Psoas muscle (tissue), 8 donors: ENCODE measurements around the gene ARL6IP5. TPM values are rescaled to one million over a fixed set of nuclear protein-coding genes. Genes with fewer than 3 reads are reported as not detected.

Source experiments
- ATAC-seq, 4 donors: fragments of 200-7000 bp; cut with Tn5 transposase; one replicate each; pipeline ENCODE4 v1.9.1; 2020; ENCODE audit warnings: moderate library complexity in 3 of 4, mild to moderate bottlenecking in 2 of 4
- DNase-seq, 2 donors: peaks; one replicate each; pipeline ENCODE4 v3.0.0-alpha.2; 2020
- H3K27ac ChIP-seq: fragments of 200-600 bp; one replicate; pipeline ENCODE4 v1.8.0; 2022
- H3K27me3 ChIP-seq, 3 donors: fragments of 200-600 bp in 1 of 3; one replicate each; pipeline versions ENCODE4 v1.6.1 to v1.8.0; 2013 to 2022; ENCODE audit warnings: low read length in 2 of 3, mild to moderate bottlenecking in 2 of 3, moderate library complexity in 1 of 3; ENCODE audit not compliant: insufficient read depth in 3 of 3
- H3K36me3 ChIP-seq, 2 donors: fragments of 200-600 bp in 1 of 2; one replicate each; pipeline versions ENCODE4 v1.6.1 to v1.8.0; 2013 to 2022; ENCODE audit warnings: low read depth in 1 of 2, mild to moderate bottlenecking in 1 of 2, moderate library complexity in 1 of 2; ENCODE audit not compliant: insufficient read depth in 1 of 2
- H3K4me1 ChIP-seq: fragments of 200-600 bp; one replicate; pipeline ENCODE4 v1.8.0; 2022
- H3K4me3 ChIP-seq: fragments of 200-600 bp; one replicate; pipeline ENCODE4 v1.8.0; 2022; ENCODE audit warnings: mild to moderate bottlenecking
- H3K9me3 ChIP-seq: fragments of 200-600 bp; one replicate; pipeline ENCODE4 v1.8.0; 2022
- WGBS, 3 donors: extraction: QIAGEN DNeasy Blood & Tissue Kit; methylation state at CpG; one replicate each; pipeline versions ENCODE4 v1.1.6 to v1.1.7; 2013; 5-methylcytosine and 5-hydroxymethylcytosine counted together
- intact Hi-C, 2 donors: fragments of 100-400 bp; cut with DNase I; formaldehyde crosslinking; loops; one replicate each; pipeline versions ENCODE4 v1.11.0 to v1.14.2; 2022
- polyA plus RNA-seq, 3 donors: library from polyadenylated mRNA; stranded (reverse); fragments of 200-250 nt; gene quantifications; one replicate each; pipeline ENCODE4 v1.2.3, GENCODE V29; 2013
- total RNA-seq, 4 donors: library from RNA; stranded (reverse); fragmentation: NEBNext Ultra II Directional in 2 of 4; extraction: Animal tissue kit (Norgen Biotek cat#: 25700) in 2 of 4; gene quantifications; one replicate each; pipeline versions ENCODE4 v1.2.1 to v1.2.4, GENCODE V29; 2021 to 2023
- TF ChIP-seq, protein P1 (sequence below): fragments of 200-600 bp; IDR thresholded peaks from one replicate; pipeline ENCODE4 v1.8.0; 2022; ENCODE audit warnings: antibody characterized with exemption
- donor health status: healthy with polysubstance abuse.
- donor health status: DM: no; HTN: no; CAD: no; lungs with moderate emphysema.
- donor health status: Bipolar disorder and iron deficiency.
- donor health status: healthy.
- donor health status: DM: yes; HTN: yes; CAD: no.
- donor health status: DM: no; HTN: no; CAD: no.
- donor health status: DM: no; HTN: no; CAD: no.
- donor health status: DM: yes; HTN: yes; CAD: no.

Gene ARL6IP5
- total and polyA plus RNA-seq, 7 donors = 82.1 to 191 (median 146) TPM

DNA sequence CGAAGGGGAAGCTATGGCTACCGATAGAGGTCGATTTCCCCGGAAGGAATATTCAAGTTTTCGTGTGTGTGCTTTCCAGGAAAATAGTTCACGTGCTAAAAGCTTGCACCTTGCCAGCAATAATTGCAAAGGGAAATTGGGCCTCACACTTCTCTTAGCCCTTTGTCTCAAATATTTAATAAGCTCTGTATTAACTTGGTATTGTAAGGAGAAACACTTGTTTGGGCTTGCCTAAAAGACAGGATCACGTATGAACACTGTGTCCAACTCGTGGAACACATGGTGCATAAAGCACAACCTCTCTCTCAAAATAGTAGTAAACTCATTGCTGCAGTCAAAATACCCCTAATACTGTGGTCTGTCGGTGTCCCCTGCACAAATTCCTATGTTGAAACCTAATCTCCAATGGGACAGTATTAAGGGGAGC, 32.3 kb upstream of the ARL6IP5 start:
- Histone ChIP-seq H3K4me3 (peak overlapping the region; percentile 94), H3K27me3 (no peaks in the 10 kb centered on the region), H3K9me3 (no peaks in the 10 kb centered on the region), H3K27ac (peak overlapping the region; percentile 96), H3K36me3 (peaks cover 0 to 72% of the 10 kb centered on the region in 2 donors), H3K4me1 (peaks cover 13% of the 10 kb centered on the region)
- intact Hi-C loops = loop anchor here in 1 of 2 donors (10.0 kb wide), 1 partner anchor 252 kb away; no protein-coding TSS in a partner anchor
- 6 to 10% (median 6%) methylated on average over 9 of the region's 9 CpGs for WGBS, 3 donors
- DNase-seq (no peak), ATAC-seq (peak in 2 of 4 donors; percentile 12 to 19)
- TF ChIP-seq, protein P1, sequence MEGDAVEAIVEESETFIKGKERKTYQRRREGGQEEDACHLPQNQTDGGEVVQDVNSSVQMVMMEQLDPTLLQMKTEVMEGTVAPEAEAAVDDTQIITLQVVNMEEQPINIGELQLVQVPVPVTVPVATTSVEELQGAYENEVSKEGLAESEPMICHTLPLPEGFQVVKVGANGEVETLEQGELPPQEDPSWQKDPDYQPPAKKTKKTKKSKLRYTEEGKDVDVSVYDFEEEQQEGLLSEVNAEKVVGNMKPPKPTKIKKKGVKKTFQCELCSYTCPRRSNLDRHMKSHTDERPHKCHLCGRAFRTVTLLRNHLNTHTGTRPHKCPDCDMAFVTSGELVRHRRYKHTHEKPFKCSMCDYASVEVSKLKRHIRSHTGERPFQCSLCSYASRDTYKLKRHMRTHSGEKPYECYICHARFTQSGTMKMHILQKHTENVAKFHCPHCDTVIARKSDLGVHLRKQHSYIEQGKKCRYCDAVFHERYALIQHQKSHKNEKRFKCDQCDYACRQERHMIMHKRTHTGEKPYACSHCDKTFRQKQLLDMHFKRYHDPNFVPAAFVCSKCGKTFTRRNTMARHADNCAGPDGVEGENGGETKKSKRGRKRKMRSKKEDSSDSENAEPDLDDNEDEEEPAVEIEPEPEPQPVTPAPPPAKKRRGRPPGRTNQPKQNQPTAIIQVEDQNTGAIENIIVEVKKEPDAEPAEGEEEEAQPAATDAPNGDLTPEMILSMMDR = no peak

DNA sequence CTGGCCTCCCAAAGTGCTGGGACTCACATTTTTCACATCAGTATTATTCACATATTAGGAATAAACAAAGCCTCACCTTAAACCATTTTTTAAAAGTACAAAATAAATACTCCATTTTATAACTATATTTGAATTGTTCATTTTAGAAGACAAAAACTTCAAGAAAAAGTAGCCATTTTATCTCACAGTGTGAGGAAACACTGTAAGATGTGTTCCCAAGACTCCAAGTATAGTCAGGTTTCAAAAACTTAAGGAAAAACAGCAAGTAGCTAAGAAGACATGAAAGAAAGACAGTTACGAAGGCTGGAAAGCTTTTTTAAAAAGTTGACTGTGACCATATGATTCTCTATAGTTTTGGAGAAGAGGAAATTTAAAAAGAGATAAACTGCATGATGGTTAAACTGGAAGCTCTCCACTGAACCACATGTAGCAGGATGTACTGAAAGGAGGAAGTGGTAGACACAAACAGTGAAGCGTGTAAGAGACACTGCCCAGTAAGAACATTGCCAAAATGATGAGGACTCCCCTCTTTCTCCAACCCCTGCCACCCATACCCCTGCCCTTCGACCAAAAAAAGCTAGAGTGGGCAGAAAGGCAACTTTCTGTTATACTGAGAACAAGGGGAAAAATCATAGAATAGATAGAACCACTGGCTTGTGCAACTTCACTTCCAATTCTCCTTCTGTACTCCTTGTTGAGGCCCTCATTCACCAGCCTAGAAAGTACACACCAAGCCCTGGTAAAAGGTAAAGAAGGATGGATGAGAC, 26.4 kb upstream of the ARL6IP5 start:
- Histone ChIP-seq H3K4me1 (no peaks in the 10 kb centered on the region), H3K9me3 (no peaks in the 10 kb centered on the region), H3K27me3 (no peaks in the 10 kb centered on the region), H3K4me3 (no peak overlapping the region), H3K36me3 (peaks cover 11 to 99% of the 10 kb centered on the region in 2 donors), H3K27ac (no peak overlapping the region)
- intact Hi-C loops = loop anchor here in 1 of 2 donors (10.0 kb wide), 1 partner anchor 246 kb away; no protein-coding TSS in a partner anchor
- DNase-seq (no peak), ATAC-seq (no peak)
- WGBS, 3 donors = 90 to 92% (median 91%) methylated on average over 3 of the region's 3 CpGs
- TF ChIP-seq, protein P1 = no peak

DNA sequence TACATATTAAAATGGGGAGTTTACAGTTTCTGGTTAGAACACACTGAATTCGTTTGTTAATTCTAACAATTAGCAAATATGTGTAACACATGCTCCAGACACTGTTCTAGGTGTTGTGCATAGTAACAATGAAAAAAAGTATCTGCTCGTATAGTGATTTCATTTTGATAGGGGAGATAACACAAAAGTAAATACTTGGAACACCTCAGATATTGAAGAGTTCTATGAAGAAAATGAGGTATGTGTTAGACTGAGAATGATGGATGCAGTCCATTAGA, 25.9 kb upstream of the ARL6IP5 start:
- 96 to 99% (median 98%) methylated on average over 2 of the region's 2 CpGs for WGBS, 3 donors
- H3K36me3 ChIP-seq = peaks cover 11 to 99% of the 10 kb centered on the region in 2 donors

DNA sequence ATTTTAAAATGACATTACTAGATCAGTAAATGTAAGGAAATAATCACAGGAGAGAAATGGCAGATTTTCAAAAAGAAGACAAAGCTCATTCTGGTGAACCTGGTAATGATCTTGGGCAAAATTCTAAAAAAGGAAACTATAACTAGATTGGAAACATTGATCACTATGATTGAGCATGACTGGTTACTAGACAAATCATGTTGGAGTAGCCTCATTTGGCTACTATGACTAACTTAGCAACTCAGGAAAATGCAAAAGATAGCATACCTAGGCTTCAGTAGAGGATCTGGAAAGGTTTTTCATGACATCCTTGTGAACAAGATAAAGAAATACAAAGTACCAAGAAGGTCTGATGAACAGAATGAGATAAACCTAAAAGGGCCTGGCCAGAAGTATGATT, 25.0 kb upstream of the ARL6IP5 start:
- Histone ChIP-seq H3K4me3 (no peak overlapping the region), H3K27ac (no peak overlapping the region), H3K4me1 (no peaks in the 10 kb centered on the region), H3K9me3 (no peaks in the 10 kb centered on the region), H3K27me3 (no peaks in the 10 kb centered on the region), H3K36me3 (peaks cover 11 to 99% of the 10 kb centered on the region in 2 donors)
- no peak for ATAC-seq
- intact Hi-C loops = loop anchor here (5.0 to 10.0 kb wide), 2 partner anchors 32 to 245 kb away; no protein-coding TSS in a partner anchor
- DNase-seq = no peak
- TF ChIP-seq, protein P1 = no peak

More for the DNA sequence above, 25.9 kb upstream of the ARL6IP5 start:
- Histone ChIP-seq H3K4me1 (no peaks in the 10 kb centered on the region), H3K4me3 (no peak overlapping the region), H3K9me3 (no peaks in the 10 kb centered on the region), H3K27me3 (no peaks in the 10 kb centered on the region), H3K27ac (no peak overlapping the region)
- TF ChIP-seq, protein P1 = no peak
- intact Hi-C loops = loop anchor here in 1 of 2 donors (10.0 kb wide), 1 partner anchor 246 kb away; no protein-coding TSS in a partner anchor
- ATAC-seq (no peak), DNase-seq (no peak)
